Measurements from ENCODE around the gene NEUROD4. TPM values are rescaled to one million over a fixed set of nuclear protein-coding genes. Genes with fewer than 3 reads are reported as not detected.

NEUROD4 gene
- total RNA-seq, 1 donor from 2014 or later: not detected

GRCh38 chr12:55002355-55002754 lies 17.4 kb upstream of the NEUROD4 start:
- Histone ChIP-seq H3K36me3 (ENCODE audit: control insufficient read depth, insufficient read depth, low read length) (no peaks in the 10 kb centered on the region), H3K4me3 (ENCODE audit: low read depth, low read length) (no peak overlapping the region), H3K27me3 (ENCODE audit: control insufficient read depth, insufficient read depth, low read length) (no peaks in the 10 kb centered on the region)
- DNase-seq (ENCODE audit: low read depth): no peak
- TF ChIP-seq CTCF (IDR thresholded peaks at IDR 0.05; ENCODE audit: insufficient read depth, low read length, poor library complexity, severe bottlenecking): no peak

- DNase-seq (ENCODE audit: low read depth): no peak
- Histone ChIP-seq H3K27me3 (ENCODE audit: control insufficient read depth, insufficient read depth, low read length) (no peaks in the 10 kb centered on the region), H3K4me3 (ENCODE audit: low read depth, low read length) (no peak overlapping the region), H3K36me3 (ENCODE audit: control insufficient read depth, insufficient read depth, low read length) (no peaks in the 10 kb centered on the region)
- TF ChIP-seq CTCF (IDR thresholded peaks at IDR 0.05; ENCODE audit: insufficient read depth, low read length, poor library complexity, severe bottlenecking): no peak
These were observed 10.7 kb upstream of the NEUROD4 start for GRCh38 chr12:55008944-55009585.

- no peaks in the 10 kb centered on the region for H3K27me3 ChIP-seq (ENCODE audit: control insufficient read depth, insufficient read depth, low read length)
- TF ChIP-seq CTCF (IDR thresholded peaks at IDR 0.05; ENCODE audit: insufficient read depth, low read length, poor library complexity, severe bottlenecking): no peak
These were observed 2.3 kb upstream of the NEUROD4 start for GRCh38 chr12:55017416-55017925.

GRCh38 chr12:55024575-55024974 lies 4.8 kb downstream of the NEUROD4 start:
- Histone ChIP-seq H3K27me3 (ENCODE audit: control insufficient read depth, insufficient read depth, low read length) (no peaks in the 10 kb centered on the region), H3K36me3 (ENCODE audit: control insufficient read depth, insufficient read depth, low read length) (no peaks in the 10 kb centered on the region), H3K4me3 (ENCODE audit: low read depth, low read length) (no peak overlapping the region)
- TF ChIP-seq CTCF (IDR thresholded peaks at IDR 0.05; ENCODE audit: insufficient read depth, low read length, poor library complexity, severe bottlenecking): no peak
- DNase-seq (ENCODE audit: low read depth): no peak

More at GRCh38 chr12:55017416-55017925, 2.3 kb upstream of the NEUROD4 start:
- H3K36me3 ChIP-seq (ENCODE audit: control insufficient read depth, insufficient read depth, low read length): no peaks in the 10 kb centered on the region
- DNase-seq (ENCODE audit: low read depth): no peak
- H3K4me3 ChIP-seq (ENCODE audit: low read depth, low read length): no peak overlapping the region

- Histone ChIP-seq H3K36me3 (ENCODE audit: control insufficient read depth, insufficient read depth, low read length) (no peaks in the 10 kb centered on the region), H3K4me3 (ENCODE audit: low read depth, low read length) (no peak overlapping the region), H3K27me3 (ENCODE audit: control insufficient read depth, insufficient read depth, low read length) (no peaks in the 10 kb centered on the region)
- no peak for TF ChIP-seq CTCF (IDR thresholded peaks at IDR 0.05; ENCODE audit: insufficient read depth, low read length, poor library complexity, severe bottlenecking)
- no peak for DNase-seq (ENCODE audit: low read depth)
These were observed 5.7 kb downstream of the NEUROD4 start for GRCh38 chr12:55025508-55025907.

- no peak for DNase-seq (ENCODE audit: low read depth)
- H3K36me3 ChIP-seq (ENCODE audit: control insufficient read depth, insufficient read depth, low read length): no peaks in the 10 kb centered on the region
- H3K4me3 ChIP-seq (ENCODE audit: low read depth, low read length): no peak overlapping the region
- no peaks in the 10 kb centered on the region for H3K27me3 ChIP-seq (ENCODE audit: control insufficient read depth, insufficient read depth, low read length)
- TF ChIP-seq CTCF (IDR thresholded peaks at IDR 0.05; ENCODE audit: insufficient read depth, low read length, poor library complexity, severe bottlenecking): no peak
These were observed 14.4 kb downstream of the NEUROD4 start for GRCh38 chr12:55034218-55034617.
